Suprapubic skin (tissue), 4 donors: ENCODE data around the gene ITPKB. TPM values are rescaled to one million over a fixed set of nuclear protein-coding genes. Genes with fewer than 3 reads are reported as not detected.

Experiments
- DNase-seq, 2 donors: peaks; one replicate each; pipeline ENCODE4 v3.0.0-alpha.2; 2019; ENCODE audit warnings: low spot score in 2 of 2
- H3K27ac ChIP-seq: fragments of 200-600 bp; sonication (generic); one replicate; pipeline ENCODE4 v1.5.1; 2019
- H3K27me3 ChIP-seq: fragments of 200-600 bp; sonication (generic); one replicate; pipeline ENCODE4 v1.5.1; 2019
- H3K36me3 ChIP-seq: fragments of 200-600 bp; sonication (generic); one replicate; pipeline ENCODE4 v1.5.1; 2019
- H3K4me1 ChIP-seq: fragments of 200-600 bp; sonication (generic); one replicate; pipeline ENCODE4 v1.5.1; 2019
- H3K4me3 ChIP-seq: fragments of 200-600 bp; sonication (generic); one replicate; pipeline ENCODE4 v1.5.1; 2019; ENCODE audit warnings: mild to moderate bottlenecking
- H3K9me3 ChIP-seq: fragments of 200-600 bp; sonication (generic); one replicate; pipeline ENCODE4 v1.5.1; 2019
- CTCF ChIP-seq, 2 donors: fragments of 200-600 bp in 1 of 2; fragments of 450-650 bp in 1 of 2; sonication (generic) in 1 of 2; IDR thresholded peaks; one replicate each; pipeline ENCODE4 v1.5.1; 2016 to 2019; ENCODE audit warnings: antibody characterized with exemption in 2 of 2, mild to moderate bottlenecking in 1 of 2, moderate library complexity in 1 of 2
- EP300 ChIP-seq: sonication (generic); formaldehyde crosslinking; IDR thresholded peaks from one replicate; pipeline ENCODE4 v1.6.1; 2017; ENCODE audit warnings: antibody characterized with exemption
- POLR2A ChIP-seq, 2 donors: fragments of 450-650 bp; IDR thresholded peaks; one replicate each; pipeline ENCODE4 v1.6.1; 2017; ENCODE audit warnings: antibody characterized with exemption in 2 of 2, mild to moderate bottlenecking in 2 of 2, moderate library complexity in 2 of 2
- POLR2AphosphoS5 ChIP-seq, 3 donors: sonication (generic); formaldehyde crosslinking; IDR thresholded peaks; one replicate each; pipeline ENCODE4 v1.6.1; 2017; ENCODE audit warnings: antibody characterized with exemption in 3 of 3
- WGBS: methylation state at CpG from one replicate; pipeline ENCODE4 v1.1.5; 2018; 5-methylcytosine and 5-hydroxymethylcytosine counted together
- total RNA-seq, 4 donors: library from RNA; depleted of rRNA; stranded (reverse); fragments of >200 nt; gene quantifications; one replicate each; pipeline ENCODE4 v1.1.0, GENCODE V29; 2016

Gene ITPKB
- total RNA-seq, 4 donors from 2014 or later: 31.0 to 39.0 (median 35.3) TPM

GRCh38 chr1:226690460-226690982 lies 48.6 kb downstream of the ITPKB start:
- H3K36me3 ChIP-seq: no peaks in the 10 kb centered on the region
- H3K27me3 ChIP-seq: no peaks in the 10 kb centered on the region
- peak overlapping the region; percentile 57 for H3K27ac ChIP-seq
- peaks cover 68% of the 10 kb centered on the region for H3K4me1 ChIP-seq
- TF ChIP-seq POLR2A (IDR thresholded peaks at IDR 0.05) (no peak), CTCF (IDR thresholded peaks at IDR 0.05) (no peak), EP300 (peak; percentile 76), POLR2AphosphoS5 (IDR thresholded peaks at IDR 0.05) (peak in 2 of 3 donors; percentile 31 to 49)
- DNase-seq: no peak
- no peaks in the 10 kb centered on the region for H3K9me3 ChIP-seq
- WGBS: 28% methylated on average over 8 of the region's 8 CpGs
- H3K4me3 ChIP-seq: no peak overlapping the region

- peaks cover 75% of the 10 kb centered on the region for H3K4me1 ChIP-seq
- H3K27ac ChIP-seq: peak overlapping the region; percentile 18
- no peak overlapping the region for H3K4me3 ChIP-seq
- no peaks in the 10 kb centered on the region for H3K36me3 ChIP-seq
- no peaks in the 10 kb centered on the region for H3K9me3 ChIP-seq
- TF ChIP-seq POLR2A (IDR thresholded peaks at IDR 0.05) (no peak), POLR2AphosphoS5 (IDR thresholded peaks at IDR 0.05) (no peak), CTCF (IDR thresholded peaks at IDR 0.05) (no peak), EP300 (no peak)
- H3K27me3 ChIP-seq: no peaks in the 10 kb centered on the region
- no peak for DNase-seq
- 39% methylated on average over 4 of the region's 4 CpGs for WGBS
Measured at GRCh38 chr1:226688808-226689207, 50.3 kb downstream of the ITPKB start.

GRCh38 chr1:226688056-226688748 lies 50.9 kb downstream of the ITPKB start:
- Histone ChIP-seq H3K4me1 (peaks cover 77% of the 10 kb centered on the region), H3K9me3 (no peaks in the 10 kb centered on the region), H3K4me3 (no peak overlapping the region), H3K36me3 (no peaks in the 10 kb centered on the region), H3K27ac (peak overlapping the region; percentile 18), H3K27me3 (no peaks in the 10 kb centered on the region)
- no peak for DNase-seq
- TF ChIP-seq CTCF (IDR thresholded peaks at IDR 0.05): no peak
- WGBS: 51% methylated on average over 6 of the region's 6 CpGs

- H3K36me3 ChIP-seq: no peaks in the 10 kb centered on the region
- WGBS: 86% methylated on average over 1 of the region's 2 CpGs
- H3K27me3 ChIP-seq: no peaks in the 10 kb centered on the region
- H3K4me3 ChIP-seq: no peak overlapping the region
- TF ChIP-seq POLR2AphosphoS5 (IDR thresholded peaks at IDR 0.05) (no peak), CTCF (IDR thresholded peaks at IDR 0.05) (peak in 1 of 2 donors; percentile 2), EP300 (no peak), POLR2A (IDR thresholded peaks at IDR 0.05) (no peak)
- no peaks in the 10 kb centered on the region for H3K9me3 ChIP-seq
- no peak overlapping the region for H3K27ac ChIP-seq
- no peak for DNase-seq
- H3K4me1 ChIP-seq: peaks cover 74% of the 10 kb centered on the region
Measured at GRCh38 chr1:226687426-226687825, 51.7 kb downstream of the ITPKB start.

- H3K9me3 ChIP-seq: no peaks in the 10 kb centered on the region
- H3K27me3 ChIP-seq: no peaks in the 10 kb centered on the region
- H3K4me3 ChIP-seq: no peak overlapping the region
- DNase-seq: no peak
- H3K4me1 ChIP-seq: peaks cover 76% of the 10 kb centered on the region
- H3K27ac ChIP-seq: no peak overlapping the region
- no peak for TF ChIP-seq EP300
- TF ChIP-seq CTCF (IDR thresholded peaks at IDR 0.05): no peak
- TF ChIP-seq POLR2A (IDR thresholded peaks at IDR 0.05): no peak
- TF ChIP-seq POLR2AphosphoS5 (IDR thresholded peaks at IDR 0.05): no peak
- H3K36me3 ChIP-seq: no peaks in the 10 kb centered on the region
- WGBS: 67% methylated on average over 12 of the region's 12 CpGs
Measured at GRCh38 chr1:226686440-226687425, 52.3 kb downstream of the ITPKB start.
